GM12874 (cell line): ENCODE data around the gene UPK1A.

ENCODE experiments used
- TF ChIP-seq, protein P1 (sequence below): IDR thresholded peaks from 2 replicates; pipeline ENCODE4 v1.5.1; 2011; ENCODE audit warnings: low read depth, mild to moderate bottlenecking, control low read depth, low read length, moderate library complexity; ENCODE audit not compliant: insufficient read depth

The UPK1A gene

DNA sequence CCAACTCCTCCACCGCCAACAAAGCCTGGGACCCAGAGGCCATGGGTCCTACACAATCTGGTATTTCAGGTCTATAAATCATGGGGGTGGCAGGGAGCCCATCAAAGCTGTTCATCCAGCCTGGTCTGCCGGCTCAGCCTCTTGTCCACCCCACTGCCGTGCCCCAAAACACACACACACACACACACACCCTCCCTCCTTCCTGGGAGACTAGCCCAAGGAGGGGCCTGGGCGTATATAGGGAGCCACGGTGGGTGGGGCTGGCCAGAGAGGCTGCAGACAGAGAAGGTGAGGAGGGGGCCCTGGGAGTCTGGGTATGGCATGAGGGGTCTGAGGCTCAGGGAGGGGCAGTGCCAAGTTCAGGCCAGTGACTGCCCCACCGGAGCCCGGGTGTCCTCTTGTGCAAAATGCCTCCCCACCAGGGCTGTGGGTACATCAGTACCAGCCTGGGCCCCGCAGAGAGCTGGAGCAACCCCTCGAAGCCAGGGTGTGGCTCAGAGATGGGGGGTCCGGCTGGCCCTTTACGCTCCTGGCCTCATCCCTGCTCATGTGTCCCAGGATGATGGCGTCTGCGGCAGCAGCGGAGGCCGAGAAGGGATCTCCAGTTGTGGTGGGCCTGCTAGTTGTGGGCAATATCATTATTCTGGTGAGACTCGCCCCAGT, at the start of gene UPK1A:
Gene UPK1A, plus strand, starts transcription at position 267 of the 663 bp plus-strand sequence. Its CDS starts 296 bp downstream, at position 563.
- TF ChIP-seq, protein P1, sequence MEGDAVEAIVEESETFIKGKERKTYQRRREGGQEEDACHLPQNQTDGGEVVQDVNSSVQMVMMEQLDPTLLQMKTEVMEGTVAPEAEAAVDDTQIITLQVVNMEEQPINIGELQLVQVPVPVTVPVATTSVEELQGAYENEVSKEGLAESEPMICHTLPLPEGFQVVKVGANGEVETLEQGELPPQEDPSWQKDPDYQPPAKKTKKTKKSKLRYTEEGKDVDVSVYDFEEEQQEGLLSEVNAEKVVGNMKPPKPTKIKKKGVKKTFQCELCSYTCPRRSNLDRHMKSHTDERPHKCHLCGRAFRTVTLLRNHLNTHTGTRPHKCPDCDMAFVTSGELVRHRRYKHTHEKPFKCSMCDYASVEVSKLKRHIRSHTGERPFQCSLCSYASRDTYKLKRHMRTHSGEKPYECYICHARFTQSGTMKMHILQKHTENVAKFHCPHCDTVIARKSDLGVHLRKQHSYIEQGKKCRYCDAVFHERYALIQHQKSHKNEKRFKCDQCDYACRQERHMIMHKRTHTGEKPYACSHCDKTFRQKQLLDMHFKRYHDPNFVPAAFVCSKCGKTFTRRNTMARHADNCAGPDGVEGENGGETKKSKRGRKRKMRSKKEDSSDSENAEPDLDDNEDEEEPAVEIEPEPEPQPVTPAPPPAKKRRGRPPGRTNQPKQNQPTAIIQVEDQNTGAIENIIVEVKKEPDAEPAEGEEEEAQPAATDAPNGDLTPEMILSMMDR, result no peak

DNA sequence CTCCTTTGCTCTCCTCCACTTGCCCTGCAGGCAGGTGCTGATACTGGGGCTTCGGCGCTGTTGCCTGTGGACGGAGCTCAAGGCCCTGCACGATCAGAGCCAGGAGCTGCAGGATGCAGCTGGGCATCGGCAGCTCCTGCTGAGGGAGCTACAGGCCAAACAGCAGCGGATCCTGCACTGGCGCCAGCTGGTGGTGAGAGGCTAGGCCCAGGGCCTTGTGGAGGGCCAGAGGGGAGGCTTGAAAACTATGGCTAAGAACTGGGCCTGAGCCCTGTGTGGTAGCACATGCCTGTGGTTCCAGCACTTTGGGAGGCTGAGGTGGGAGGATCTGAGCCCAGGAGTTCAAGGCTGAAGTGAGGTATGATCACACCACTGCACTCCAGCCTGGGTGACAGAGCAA, 47.5 kb upstream of the UPK1A start:
- TF ChIP-seq, protein P1, result no peak

DNA sequence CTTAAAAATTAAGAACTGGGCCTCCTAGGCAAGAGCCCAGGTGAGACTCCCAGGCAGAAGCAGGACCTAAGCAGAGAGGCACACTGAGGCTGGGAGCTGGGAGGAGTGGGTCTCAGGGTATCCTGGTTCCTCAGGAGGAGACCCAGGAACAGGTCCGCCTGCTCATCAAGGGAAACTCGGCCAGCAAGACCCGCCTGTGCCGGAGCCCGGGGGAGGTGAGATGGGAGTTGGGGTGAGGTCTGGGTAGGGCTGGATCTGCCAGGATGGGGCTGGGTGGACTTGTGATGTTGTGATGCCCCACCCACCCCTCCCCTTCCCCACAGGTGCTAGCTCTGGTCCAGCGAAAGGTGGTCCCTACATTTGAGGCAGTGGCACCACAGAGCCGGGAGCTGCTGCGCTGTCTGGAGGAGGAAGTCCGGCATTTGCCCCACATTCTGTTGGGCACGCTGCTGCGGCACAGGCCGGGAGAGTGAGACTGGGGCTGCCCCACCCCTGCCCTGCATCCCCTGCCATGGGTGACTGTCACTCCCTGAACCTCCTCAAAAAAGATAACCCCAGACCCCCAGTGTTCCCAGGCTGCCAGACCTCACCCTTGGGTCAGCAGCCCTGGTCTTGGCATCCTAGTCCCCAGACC, 46.9 kb upstream of the UPK1A start:
- TF ChIP-seq, protein P1, result no peak

DNA sequence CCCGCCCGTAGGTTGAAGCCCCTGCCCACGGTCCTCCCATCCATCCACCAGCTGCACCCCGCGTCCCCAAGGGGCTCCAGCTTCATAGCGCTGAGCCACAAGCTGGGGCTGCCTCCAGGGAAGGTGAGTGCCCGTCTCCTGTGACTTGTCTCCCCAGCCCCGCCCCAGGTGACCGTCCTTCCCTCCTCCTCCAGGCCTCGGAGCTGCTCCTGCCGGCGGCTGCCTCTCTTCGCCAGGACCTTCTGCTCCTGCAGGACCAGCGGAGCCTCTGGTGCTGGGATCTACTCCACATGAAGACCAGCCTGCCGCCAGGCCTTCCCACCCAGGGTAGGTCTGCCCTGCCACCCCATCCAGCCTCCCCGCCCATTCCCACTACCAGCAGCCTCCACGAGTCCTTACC, 46.3 kb upstream of the UPK1A start:
- TF ChIP-seq, protein P1, result no peak

DNA sequence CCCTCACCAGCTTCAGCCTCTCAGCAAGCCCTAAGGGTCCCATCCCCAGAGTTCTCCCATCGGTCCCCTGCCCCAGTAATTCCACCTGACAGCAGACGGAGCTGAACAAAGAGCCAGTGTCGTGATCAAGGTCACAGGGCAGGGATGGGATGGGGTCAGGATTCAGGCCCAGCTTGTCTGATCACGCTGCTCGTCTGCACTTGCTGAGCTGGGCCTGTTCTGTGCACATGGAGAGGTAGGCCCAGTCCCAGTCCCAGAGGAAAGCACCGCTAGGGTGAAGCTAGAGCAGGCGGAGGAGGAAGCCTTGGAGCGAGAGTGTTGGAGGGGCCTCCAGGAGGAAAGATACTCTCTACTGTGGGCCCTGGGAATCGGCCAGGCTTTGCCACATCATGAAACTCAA, 44.6 kb upstream of the UPK1A start:
- TF ChIP-seq, protein P1, result no peak

DNA sequence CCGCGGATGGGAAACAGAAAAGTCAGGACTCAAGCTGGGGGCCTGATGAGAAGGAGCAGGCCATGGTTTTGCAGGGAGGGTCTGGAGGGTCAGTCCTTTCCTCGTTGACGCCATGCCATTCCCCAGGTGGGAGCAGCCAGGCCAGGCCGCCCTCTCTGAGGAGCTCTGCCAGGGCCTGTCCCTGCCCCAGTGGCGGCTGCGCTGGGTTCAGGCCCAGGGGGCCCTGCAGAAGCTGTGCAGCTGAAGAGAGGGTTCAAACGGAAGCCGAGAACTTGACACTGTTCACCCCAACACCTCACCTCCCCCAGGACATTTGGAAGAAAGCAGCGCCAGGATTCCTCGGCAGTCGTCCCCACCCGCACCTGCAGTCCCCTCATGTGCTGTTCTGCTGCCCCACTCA, 43.6 kb upstream of the UPK1A start:
- TF ChIP-seq, protein P1, result no peak

DNA sequence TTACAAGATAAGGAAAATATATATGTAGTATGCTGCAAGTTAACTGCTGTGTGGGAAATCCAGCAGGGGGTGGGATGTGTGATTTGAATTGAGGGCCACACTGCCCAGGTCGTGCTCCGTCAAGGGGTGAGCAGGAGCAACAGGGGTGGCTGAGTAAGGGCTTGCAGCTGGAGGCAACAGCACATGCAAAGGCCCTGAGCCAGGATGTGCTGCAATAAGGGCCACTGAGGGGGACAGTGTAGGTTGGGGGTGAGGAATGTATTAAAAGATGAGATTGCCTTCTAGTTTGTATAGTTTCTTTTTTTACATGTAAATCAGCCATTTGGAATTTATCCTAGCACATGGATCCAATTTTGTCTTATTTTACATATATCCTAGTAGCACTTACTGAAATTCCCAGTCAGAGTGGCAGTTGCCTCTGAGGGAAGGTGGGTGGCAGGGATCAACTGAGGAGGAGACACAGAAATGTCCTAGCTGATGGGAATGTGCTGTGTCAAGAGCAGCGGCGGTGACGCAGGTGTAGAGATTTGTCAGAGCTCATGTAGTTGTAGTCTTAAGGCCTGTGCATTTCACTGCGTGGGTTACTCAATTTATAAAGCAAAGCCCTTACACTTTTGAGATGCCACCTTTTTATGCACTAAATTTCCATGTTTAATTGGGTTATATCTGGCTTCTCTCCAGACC, 42.8 kb upstream of the UPK1A start:
- TF ChIP-seq, protein P1, result no peak
